Smooth muscle cell (in vitro differentiated cells): ENCODE results near the gene KLHL21. TPM values are rescaled to one million over a fixed set of nuclear protein-coding genes. Genes with fewer than 3 reads are reported as not detected.
"Not testable (repeated sequence)": the region's sequence is repeated elsewhere in the genome, so short reads cannot be mapped to it uniquely, and the experiment has no call there.

Experiments used
- DNase-seq: peaks from one replicate; lab custom pipeline; 2025; ENCODE audit not compliant: unreplicated experiment; lab: John Stamatoyannopoulos, UW
- H2AFZ ChIP-seq: fragments of 200-600 bp; sonication (generic); 2 replicates; pipeline ENCODE4 v1.6.0; 2016; ENCODE audit warnings: antibody characterized with exemption, low read depth, mild to moderate bottlenecking
- H3F3A ChIP-seq: fragments of 200-600 bp; sonication (generic); 2 replicates; pipeline ENCODE4 v1.6.0; 2017; ENCODE audit warnings: antibody characterized with exemption, low read depth
- H3K27ac ChIP-seq: fragments of 200-600 bp; sonication (generic); 2 replicates; pipeline ENCODE4 v1.5.1; 2016; ENCODE audit warnings: low read depth, mild to moderate bottlenecking
- H3K27me3 ChIP-seq: fragments of 200-600 bp; sonication (generic); 2 replicates; pipeline ENCODE4 v1.6.1; 2016; ENCODE audit warnings: low read depth, mild to moderate bottlenecking
- H3K36me3 ChIP-seq: fragments of 200-600 bp; sonication (generic); 2 replicates; pipeline ENCODE4 v1.5.1; 2016; ENCODE audit warnings: low read depth
- H3K4me1 ChIP-seq: fragments of 200-600 bp; sonication (generic); 2 replicates; pipeline ENCODE4 v1.5.1; 2016; ENCODE audit warnings: low read depth
- H3K4me2 ChIP-seq: fragments of 200-600 bp; sonication (generic); 2 replicates; pipeline ENCODE4 v1.6.0; 2016; ENCODE audit warnings: mild to moderate bottlenecking
- H3K4me3 ChIP-seq: fragments of 200-600 bp; sonication (generic); 2 replicates; pipeline ENCODE4 v1.5.1; 2016; ENCODE audit warnings: mild to moderate bottlenecking
- H3K79me2 ChIP-seq: fragments of 200-600 bp; sonication (generic); 2 replicates; pipeline ENCODE4 v1.6.0; 2016; ENCODE audit warnings: low read depth, mild to moderate bottlenecking
- H3K9ac ChIP-seq: fragments of 200-600 bp; sonication (generic); 2 replicates; pipeline ENCODE4 v1.6.0; 2016; ENCODE audit warnings: low read depth
- H3K9me3 ChIP-seq: fragments of 200-600 bp; sonication (generic); replicated peaks from 2 replicates; pipeline ENCODE4 v1.5.1; 2016; ENCODE audit warnings: low read depth
- H4K20me1 ChIP-seq: fragments of 200-600 bp; sonication (generic); 2 replicates; pipeline ENCODE4 v1.6.0; 2016; ENCODE audit warnings: low read depth
- CTCF ChIP-seq: fragments of 200-600 bp; sonication (generic); IDR thresholded peaks from 2 replicates; pipeline ENCODE4 v1.5.1; 2017; ENCODE audit warnings: borderline replicate concordance, mild to moderate bottlenecking, antibody characterized with exemption; ENCODE audit not compliant: insufficient read depth, poor library complexity, severe bottlenecking
- WGBS: methylation state at CpG from one replicate; pipeline ENCODE4 v1.1.7; 2016; ENCODE audit warnings: low lambda C conversion rate; 5-methylcytosine and 5-hydroxymethylcytosine counted together
- polyA plus RNA-seq: library from polyadenylated mRNA; unstranded; fragments of >200 nt; fragmentation: Nextera tagmentation; extraction: Ambion mirVana; gene quantifications from 2 replicates; pipeline ENCODE4 v1.2.1, GENCODE V29; 2016
- total RNA-seq: library from RNA; depleted of rRNA; stranded (reverse); fragments of >200 nt; gene quantifications from 2 replicates; pipeline ENCODE4 v1.2.3, GENCODE V29; 2014

KLHL21 gene
- total and polyA plus RNA-seq, 2 experiments from 2014 or later: 12.6 to 13.2 TPM

GRCh38 chr1:6570987-6571386, 31.7 kb downstream of the KLHL21 start:
- H3K27ac ChIP-seq: no peak overlapping the region
- no peaks in the 10 kb centered on the region for H4K20me1 ChIP-seq
- H3K4me2 ChIP-seq: no peak overlapping the region
- no peak overlapping the region for H2AFZ ChIP-seq
- WGBS: 73% methylated on average over 5 of the region's 5 CpGs
- no peaks in the 10 kb centered on the region for H3K27me3 ChIP-seq
- no peaks in the 10 kb centered on the region for H3K4me1 ChIP-seq
- no peaks in the 10 kb centered on the region for H3F3A ChIP-seq
- H3K9ac ChIP-seq: no peak overlapping the region
- no peak for TF ChIP-seq CTCF
- H3K79me2 ChIP-seq: no peaks in the 10 kb centered on the region
- H3K9me3 ChIP-seq: no peaks in the 10 kb centered on the region
- H3K4me3 ChIP-seq: no peak overlapping the region
- H3K36me3 ChIP-seq: no peaks in the 10 kb centered on the region
- no peak for DNase-seq

GRCh38 chr1:6570100-6570499, 32.6 kb downstream of the KLHL21 start:
- WGBS: 90% methylated on average over 3 of the region's 3 CpGs
- Histone ChIP-seq H3K27me3 (peaks cover 7% of the 10 kb centered on the region), H3K36me3 (no peaks in the 10 kb centered on the region), H3F3A (no peaks in the 10 kb centered on the region), H3K4me3 (no peak overlapping the region), H4K20me1 (no peaks in the 10 kb centered on the region), H3K4me2 (no peak overlapping the region), H3K9me3 (no peaks in the 10 kb centered on the region), H3K79me2 (no peaks in the 10 kb centered on the region), H3K4me1 (no peaks in the 10 kb centered on the region), H3K9ac (no peak overlapping the region), H2AFZ (no peak overlapping the region), H3K27ac (no peak overlapping the region)
- DNase-seq: no peak
- TF ChIP-seq CTCF: no peak

GRCh38 chr1:6569033-6569432, 33.6 kb downstream of the KLHL21 start:
- H4K20me1 ChIP-seq: no peaks in the 10 kb centered on the region
- H3K79me2 ChIP-seq: no peaks in the 10 kb centered on the region
- WGBS: 94% methylated on average over 11 of the region's 11 CpGs
- H2AFZ ChIP-seq: no peak overlapping the region
- no peak overlapping the region for H3K4me2 ChIP-seq
- no peaks in the 10 kb centered on the region for H3K4me1 ChIP-seq
- H3K9ac ChIP-seq: no peak overlapping the region
- no peaks in the 10 kb centered on the region for H3F3A ChIP-seq
- H3K4me3 ChIP-seq: no peak overlapping the region
- H3K27ac ChIP-seq: no peak overlapping the region
- H3K9me3 ChIP-seq: no peaks in the 10 kb centered on the region
- peaks cover 13% of the 10 kb centered on the region for H3K27me3 ChIP-seq
- no peak for TF ChIP-seq CTCF
- H3K36me3 ChIP-seq: no peaks in the 10 kb centered on the region
- DNase-seq: no peak

GRCh38 chr1:6560267-6560666, 42.4 kb downstream of the KLHL21 start:
- H3K4me1 ChIP-seq: no peaks in the 10 kb centered on the region
- no peaks in the 10 kb centered on the region for H4K20me1 ChIP-seq
- no peak overlapping the region for H3K4me3 ChIP-seq
- no peak overlapping the region for H2AFZ ChIP-seq
- H3K9me3 ChIP-seq: no peaks in the 10 kb centered on the region
- no peaks in the 10 kb centered on the region for H3K36me3 ChIP-seq
- no peaks in the 10 kb centered on the region for H3K79me2 ChIP-seq
- H3K9ac ChIP-seq: no peak overlapping the region
- H3F3A ChIP-seq: no peaks in the 10 kb centered on the region
- H3K4me2 ChIP-seq: no peak overlapping the region
- peaks cover 13% of the 10 kb centered on the region for H3K27me3 ChIP-seq
- no peak for DNase-seq
- WGBS: 90% methylated on average over 9 of the region's 9 CpGs
- no peak for TF ChIP-seq CTCF
- no peak overlapping the region for H3K27ac ChIP-seq

- not testable (repeated sequence) for H3K4me2 ChIP-seq, H3K27ac ChIP-seq, H2AFZ ChIP-seq, H3K4me1 ChIP-seq, H4K20me1 ChIP-seq, DNase-seq, H3K9ac ChIP-seq, H3K27me3 ChIP-seq, H3K9me3 ChIP-seq, H3K79me2 ChIP-seq, H3K36me3 ChIP-seq, H3F3A ChIP-seq, H3K4me3 ChIP-seq
- WGBS: 83% methylated on average over 11 of the region's 11 CpGs
These were observed 43.5 kb downstream of the KLHL21 start for GRCh38 chr1:6559161-6559560.
